Loucy (cell line): ENCODE data around the gene BEST3.

Source experiments
- H2AFZ ChIP-seq: fragments of 200-600 bp; sonication (generic); 2 replicates; pipeline ENCODE4 v1.6.0; 2016; ENCODE audit warnings: antibody characterized with exemption, mild to moderate bottlenecking, low read length, moderate library complexity
- H3F3A ChIP-seq: fragments of 200-600 bp; 2 replicates; pipeline ENCODE4 v1.6.0; 2016; ENCODE audit warnings: antibody characterized with exemption, low read depth, mild to moderate bottlenecking
- H3K27me3 ChIP-seq: fragments of 200-600 bp; sonication (generic); 2 replicates; pipeline ENCODE4 v1.6.1; 2014; ENCODE audit warnings: low read length, mild to moderate bottlenecking; ENCODE audit not compliant: insufficient read depth, poor library complexity, severe bottlenecking
- H3K36me3 ChIP-seq: fragments of 200-600 bp; sonication (generic); 2 replicates; pipeline ENCODE4 v1.6.1; 2016; ENCODE audit warnings: low read length; ENCODE audit not compliant: insufficient read depth
- H3K4me1 ChIP-seq: fragments of 200-600 bp; sonication (generic); 2 replicates; pipeline ENCODE4 v1.5.1; 2014; ENCODE audit warnings: low read length, mild to moderate bottlenecking; ENCODE audit not compliant: insufficient read depth, poor library complexity, severe bottlenecking
- H3K4me2 ChIP-seq: fragments of 200-600 bp; sonication (generic); 2 replicates; pipeline ENCODE4 v1.6.0; 2014; ENCODE audit warnings: antibody characterized with exemption, low read length, low read depth, mild to moderate bottlenecking; ENCODE audit not compliant: poor library complexity, severe bottlenecking
- H3K4me3 ChIP-seq: fragments of 200-600 bp; sonication (generic); 2 replicates; pipeline ENCODE4 v1.5.1; 2014; ENCODE audit warnings: low read length, mild to moderate bottlenecking, mixed read lengths; ENCODE audit not compliant: poor library complexity, severe bottlenecking
- H3K79me2 ChIP-seq: fragments of 200-600 bp; sonication (generic); 2 replicates; pipeline ENCODE4 v1.6.1; 2014; ENCODE audit warnings: low read length; ENCODE audit not compliant: insufficient read depth
- H3K9ac ChIP-seq: fragments of 200-600 bp; sonication (generic); 2 replicates; pipeline ENCODE4 v1.6.0; 2014; ENCODE audit warnings: mild to moderate bottlenecking, low read depth, low read length, moderate library complexity; ENCODE audit not compliant: poor library complexity, severe bottlenecking
- H3K9me2 ChIP-seq: fragments of 200-600 bp; sonication (generic); replicated peaks from 2 replicates; pipeline ENCODE4 v1.6.1; 2016; ENCODE audit warnings: low read depth, low read length, mixed read lengths
- H3K9me3 ChIP-seq: fragments of 200-600 bp; sonication (generic); 2 replicates; pipeline ENCODE4 v1.6.1; 2014; ENCODE audit warnings: mild to moderate bottlenecking, antibody characterized with exemption, low read length, low read depth; ENCODE audit not compliant: insufficient read depth
- H4K20me1 ChIP-seq: fragments of 200-600 bp; sonication (generic); 2 replicates; pipeline ENCODE4 v1.6.0; 2014; ENCODE audit warnings: antibody characterized with exemption, low read length, mild to moderate bottlenecking; ENCODE audit not compliant: insufficient read depth, poor library complexity, severe bottlenecking
- CTCF ChIP-seq: fragments of 200-600 bp; sonication (generic); conservative IDR thresholded peaks from 2 replicates; pipeline ENCODE4 v1.5.1; 2014; ENCODE audit warnings: mild to moderate bottlenecking, antibody characterized with exemption, low read length
- EZH2phosphoT487 ChIP-seq: fragments of 200-600 bp; IDR thresholded peaks from 2 replicates; pipeline ENCODE4 v1.6.1; 2018; ENCODE audit warnings: antibody characterized with exemption, mild to moderate bottlenecking, moderate library complexity, borderline replicate concordance

BEST3 gene

GRCh38 chr12:69620077-69620476 lies 79.0 kb downstream of the BEST3 start:
- H3K9ac ChIP-seq = no peak overlapping the region
- no peaks in the 10 kb centered on the region for H3K9me3 ChIP-seq
- H3K4me3 ChIP-seq = no peak overlapping the region
- H3F3A ChIP-seq = no peaks in the 10 kb centered on the region
- no peaks in the 10 kb centered on the region for H3K9me2 ChIP-seq
- no peak overlapping the region for H3K4me2 ChIP-seq
- TF ChIP-seq CTCF (no peak), EZH2phosphoT487 (no peak)
- no peak overlapping the region for H2AFZ ChIP-seq
- H4K20me1 ChIP-seq = no peaks in the 10 kb centered on the region
- no peaks in the 10 kb centered on the region for H3K27me3 ChIP-seq
- H3K36me3 ChIP-seq = no peaks in the 10 kb centered on the region
- H3K4me1 ChIP-seq = no peaks in the 10 kb centered on the region
- H3K79me2 ChIP-seq = no peaks in the 10 kb centered on the region

GRCh38 chr12:69619050-69619449 lies 80.1 kb downstream of the BEST3 start:
- no peaks in the 10 kb centered on the region for H3K27me3 ChIP-seq
- H3K4me3 ChIP-seq = no peak overlapping the region
- no peak overlapping the region for H3K9ac ChIP-seq
- no peaks in the 10 kb centered on the region for H3K9me3 ChIP-seq
- no peaks in the 10 kb centered on the region for H3F3A ChIP-seq
- no peaks in the 10 kb centered on the region for H3K79me2 ChIP-seq
- no peaks in the 10 kb centered on the region for H3K9me2 ChIP-seq
- H3K4me2 ChIP-seq = no peak overlapping the region
- no peaks in the 10 kb centered on the region for H3K4me1 ChIP-seq
- no peaks in the 10 kb centered on the region for H3K36me3 ChIP-seq
- H2AFZ ChIP-seq = no peak overlapping the region
- TF ChIP-seq CTCF (no peak), EZH2phosphoT487 (no peak)
- H4K20me1 ChIP-seq = no peaks in the 10 kb centered on the region

GRCh38 chr12:69616025-69616424 lies 83.1 kb downstream of the BEST3 start:
- Histone ChIP-seq H3K9me3 (no peaks in the 10 kb centered on the region), H3K27me3 (no peaks in the 10 kb centered on the region), H3K36me3 (no peaks in the 10 kb centered on the region), H3K79me2 (no peaks in the 10 kb centered on the region), H3K4me3 (no peak overlapping the region), H3F3A (no peaks in the 10 kb centered on the region), H3K4me2 (no peak overlapping the region), H3K4me1 (no peaks in the 10 kb centered on the region), H2AFZ (no peak overlapping the region), H3K9me2 (no peaks in the 10 kb centered on the region), H4K20me1 (no peaks in the 10 kb centered on the region), H3K9ac (no peak overlapping the region)
- no peak for TF ChIP-seq EZH2phosphoT487
- TF ChIP-seq CTCF = no peak
